HEK293 (cell line): ENCODE measurements around the gene SLC43A3.

ENCODE experiments used
- BCL11B ChIP-seq: fragments of 450-650 bp; formaldehyde crosslinking; IDR thresholded peaks from 2 replicates; pipeline ENCODE4 v1.5.1; 2016; ENCODE audit warnings: low read depth, missing biosample characterization, missing genetic modification characterization
- EGR2 ChIP-seq: fragments of 450-650 bp; formaldehyde crosslinking; IDR thresholded peaks from 2 replicates; pipeline ENCODE4 v1.5.1; 2016; ENCODE audit warnings: low read depth, missing biosample characterization, missing genetic modification characterization
- GFI1B ChIP-seq: fragments of 450-650 bp; formaldehyde crosslinking; IDR thresholded peaks from 2 replicates; pipeline ENCODE4 v1.5.1; 2016; ENCODE audit warnings: missing biosample characterization, missing genetic modification characterization
- GLIS1 ChIP-seq: fragments of 450-650 bp; formaldehyde crosslinking; IDR thresholded peaks from 2 replicates; pipeline ENCODE4 v1.5.1; 2016; ENCODE audit warnings: missing biosample characterization, missing genetic modification characterization
- HOXC10 ChIP-seq: sonication (generic); formaldehyde crosslinking; IDR thresholded peaks from 2 replicates; pipeline ENCODE4 v1.8.1; 2023; ENCODE audit warnings: mild to moderate bottlenecking, missing genetic modification reagents
- KLF8 ChIP-seq: fragments of 450-650 bp; formaldehyde crosslinking; IDR thresholded peaks from 2 replicates; pipeline ENCODE4 v1.5.1; 2016; ENCODE audit warnings: missing biosample characterization, missing genetic modification characterization
- MZF1 ChIP-seq: fragments of 450-650 bp; formaldehyde crosslinking; IDR thresholded peaks from 2 replicates; pipeline ENCODE4 v1.5.1; 2017; ENCODE audit warnings: missing biosample characterization, missing genetic modification characterization, borderline replicate concordance
- SP2 ChIP-seq: fragments of 450-650 bp; formaldehyde crosslinking; IDR thresholded peaks from 2 replicates; pipeline ENCODE4 v1.5.1; 2016; ENCODE audit warnings: missing biosample characterization, missing genetic modification characterization
- ZBTB8A ChIP-seq: fragments of 450-650 bp; formaldehyde crosslinking; IDR thresholded peaks from 2 replicates; pipeline ENCODE4 v1.5.1; 2016; ENCODE audit warnings: missing biosample characterization, missing genetic modification characterization
- ZEB2 ChIP-seq: fragments of 450-650 bp; formaldehyde crosslinking; IDR thresholded peaks from 2 replicates; pipeline ENCODE4 v1.5.1; 2016; ENCODE audit warnings: missing biosample characterization, missing genetic modification characterization
- ZIC2 ChIP-seq: fragments of 450-650 bp; formaldehyde crosslinking; IDR thresholded peaks from 2 replicates; pipeline ENCODE4 v1.5.1; 2016; ENCODE audit warnings: missing biosample characterization, missing genetic modification characterization
- ZNF174 ChIP-seq: fragments of 450-650 bp; formaldehyde crosslinking; IDR thresholded peaks from 2 replicates; pipeline ENCODE4 v1.5.0; 2017; ENCODE audit warnings: missing biosample characterization, mild to moderate bottlenecking, missing genetic modification characterization
- ZNF2 ChIP-seq: fragments of 450-650 bp; formaldehyde crosslinking; IDR thresholded peaks from 2 replicates; pipeline ENCODE4 v1.5.1; 2016; ENCODE audit warnings: missing biosample characterization, missing genetic modification characterization
- ZNF202 ChIP-seq: fragments of 450-650 bp; formaldehyde crosslinking; IDR thresholded peaks from 2 replicates; pipeline ENCODE4 v1.5.1; 2016; ENCODE audit warnings: missing biosample characterization, missing genetic modification characterization, borderline replicate concordance
- ZNF24 ChIP-seq: fragments of 450-650 bp; formaldehyde crosslinking; IDR thresholded peaks from 2 replicates; pipeline ENCODE4 v1.5.1; 2016; ENCODE audit warnings: missing biosample characterization, missing genetic modification characterization
- ZNF311 ChIP-seq: fragments of 450-650 bp; formaldehyde crosslinking; IDR thresholded peaks from 2 replicates; pipeline ENCODE4 v1.5.1; 2017; ENCODE audit warnings: missing biosample characterization, missing genetic modification characterization, borderline replicate concordance
- ZNF335 ChIP-seq: fragments of 450-650 bp; formaldehyde crosslinking; conservative IDR thresholded peaks from 2 replicates; pipeline ENCODE4 v1.5.1; 2016; ENCODE audit warnings: missing biosample characterization, missing genetic modification characterization
- ZNF37A ChIP-seq: fragments of 450-650 bp; IDR thresholded peaks from 2 replicates; pipeline ENCODE4 v1.5.1; 2018; ENCODE audit warnings: missing biosample characterization, missing genetic modification characterization
- ZNF391 ChIP-seq: fragments of 450-650 bp; formaldehyde crosslinking; IDR thresholded peaks from 2 replicates; pipeline ENCODE4 v1.5.1; 2016; ENCODE audit warnings: low read depth, missing biosample characterization, missing genetic modification characterization, borderline replicate concordance
- ZNF610 ChIP-seq: fragments of 450-650 bp; formaldehyde crosslinking; IDR thresholded peaks from 2 replicates; pipeline ENCODE4 v1.5.1; 2016; ENCODE audit warnings: missing biosample characterization, missing genetic modification characterization, borderline replicate concordance
- ZNF654 ChIP-seq: fragments of 450-650 bp; formaldehyde crosslinking; IDR thresholded peaks from 2 replicates; pipeline ENCODE4 v1.5.1; 2016; ENCODE audit warnings: low read depth, missing biosample characterization, missing genetic modification characterization
- TF ChIP-seq, protein P1 (sequence below): fragments of 450-650 bp; IDR thresholded peaks from 2 replicates; pipeline ENCODE4 v1.5.1; 2018; ENCODE audit warnings: missing biosample characterization, mild to moderate bottlenecking, missing genetic modification characterization
- TF ChIP-seq, protein P2 (sequence below): fragments of 450-650 bp; formaldehyde crosslinking; IDR thresholded peaks from 2 replicates; pipeline ENCODE4 v1.5.1; 2016; ENCODE audit warnings: missing biosample characterization, missing genetic modification characterization
- TF ChIP-seq, protein P3 (sequence below): fragments of 450-650 bp; formaldehyde crosslinking; IDR thresholded peaks from 2 replicates; pipeline ENCODE4 v1.5.1; 2017; ENCODE audit warnings: missing biosample characterization, missing genetic modification characterization
- TF ChIP-seq, protein P4 (sequence below): fragments of 450-650 bp; formaldehyde crosslinking; IDR thresholded peaks from 2 replicates; pipeline ENCODE4 v1.5.1; 2016; ENCODE audit warnings: missing biosample characterization, missing genetic modification characterization
- TF ChIP-seq, protein P5 (sequence below): IDR thresholded peaks from 2 replicates; pipeline ENCODE4 v1.6.1; 2011; ENCODE audit warnings: mild to moderate bottlenecking, low read depth, low read length, borderline replicate concordance
- TF ChIP-seq, protein P6 (sequence below): fragments of 450-650 bp; formaldehyde crosslinking; optimal IDR thresholded peaks from 2 replicates; pipeline ENCODE3; 2016; ENCODE audit warnings: missing biosample characterization, mild to moderate bottlenecking, missing genetic modification characterization
- TF ChIP-seq, protein P7 (sequence below): fragments of 450-650 bp; formaldehyde crosslinking; IDR thresholded peaks from 2 replicates; pipeline ENCODE4 v1.5.1; 2017; ENCODE audit warnings: missing biosample characterization, missing genetic modification characterization

Gene SLC43A3

DNA sequence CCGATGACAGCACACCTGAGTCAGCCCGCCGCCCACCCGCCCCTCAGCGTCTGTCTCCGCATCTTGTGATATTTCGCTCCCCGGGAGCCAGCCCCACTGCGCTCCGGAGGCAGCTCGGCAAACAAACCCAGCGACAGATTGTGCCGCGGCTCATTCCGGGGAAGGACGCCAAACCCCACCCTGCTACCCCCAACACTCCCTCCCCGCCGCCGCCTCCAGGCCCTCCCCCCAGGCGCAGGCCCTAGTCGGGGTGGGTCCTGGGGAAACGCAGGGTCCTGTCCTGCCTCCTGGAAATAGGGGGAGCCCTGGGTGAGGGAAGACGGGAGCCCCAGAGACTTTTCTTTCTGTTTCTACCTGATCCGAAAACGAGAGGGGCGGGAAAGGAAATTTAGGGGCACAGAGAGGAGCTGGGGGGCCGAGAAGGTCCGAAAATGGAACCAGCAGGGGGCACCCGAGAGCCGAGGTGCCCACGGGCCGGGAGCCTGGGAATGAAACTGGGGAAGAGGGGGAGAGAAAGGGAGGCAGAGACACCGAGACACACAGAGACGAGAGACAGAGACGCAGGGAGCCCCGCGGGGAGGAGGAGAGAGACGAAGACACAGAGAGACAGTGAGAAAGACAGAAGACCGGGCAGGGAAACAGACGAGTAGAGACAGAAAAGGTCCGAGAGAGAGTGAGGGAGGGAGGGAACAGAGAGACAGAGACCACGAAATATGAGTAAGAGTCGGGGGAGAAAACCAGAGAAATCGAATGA is 31.7 kb upstream of the SLC43A3 start (continued):
- no peak for TF ChIP-seq ZNF610
- TF ChIP-seq ZBTB8A (tag by site-specific recombination), result peak; percentile 42
- no peak for TF ChIP-seq ZNF37A (tag by site-specific recombination)
- TF ChIP-seq, protein P1, sequence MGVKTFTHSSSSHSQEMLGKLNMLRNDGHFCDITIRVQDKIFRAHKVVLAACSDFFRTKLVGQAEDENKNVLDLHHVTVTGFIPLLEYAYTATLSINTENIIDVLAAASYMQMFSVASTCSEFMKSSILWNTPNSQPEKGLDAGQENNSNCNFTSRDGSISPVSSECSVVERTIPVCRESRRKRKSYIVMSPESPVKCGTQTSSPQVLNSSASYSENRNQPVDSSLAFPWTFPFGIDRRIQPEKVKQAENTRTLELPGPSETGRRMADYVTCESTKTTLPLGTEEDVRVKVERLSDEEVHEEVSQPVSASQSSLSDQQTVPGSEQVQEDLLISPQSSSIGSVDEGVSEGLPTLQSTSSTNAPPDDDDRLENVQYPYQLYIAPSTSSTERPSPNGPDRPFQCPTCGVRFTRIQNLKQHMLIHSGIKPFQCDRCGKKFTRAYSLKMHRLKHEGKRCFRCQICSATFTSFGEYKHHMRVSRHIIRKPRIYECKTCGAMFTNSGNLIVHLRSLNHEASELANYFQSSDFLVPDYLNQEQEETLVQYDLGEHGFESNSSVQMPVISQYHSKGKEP (tag by site-specific recombination), result no peak
- TF ChIP-seq, protein P2, sequence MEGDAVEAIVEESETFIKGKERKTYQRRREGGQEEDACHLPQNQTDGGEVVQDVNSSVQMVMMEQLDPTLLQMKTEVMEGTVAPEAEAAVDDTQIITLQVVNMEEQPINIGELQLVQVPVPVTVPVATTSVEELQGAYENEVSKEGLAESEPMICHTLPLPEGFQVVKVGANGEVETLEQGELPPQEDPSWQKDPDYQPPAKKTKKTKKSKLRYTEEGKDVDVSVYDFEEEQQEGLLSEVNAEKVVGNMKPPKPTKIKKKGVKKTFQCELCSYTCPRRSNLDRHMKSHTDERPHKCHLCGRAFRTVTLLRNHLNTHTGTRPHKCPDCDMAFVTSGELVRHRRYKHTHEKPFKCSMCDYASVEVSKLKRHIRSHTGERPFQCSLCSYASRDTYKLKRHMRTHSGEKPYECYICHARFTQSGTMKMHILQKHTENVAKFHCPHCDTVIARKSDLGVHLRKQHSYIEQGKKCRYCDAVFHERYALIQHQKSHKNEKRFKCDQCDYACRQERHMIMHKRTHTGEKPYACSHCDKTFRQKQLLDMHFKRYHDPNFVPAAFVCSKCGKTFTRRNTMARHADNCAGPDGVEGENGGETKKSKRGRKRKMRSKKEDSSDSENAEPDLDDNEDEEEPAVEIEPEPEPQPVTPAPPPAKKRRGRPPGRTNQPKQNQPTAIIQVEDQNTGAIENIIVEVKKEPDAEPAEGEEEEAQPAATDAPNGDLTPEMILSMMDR (tag by site-specific recombination), result peak; percentile 80
- TF ChIP-seq ZNF174 (tag by site-specific recombination), result no peak
- peak; percentile 32; the same call in 1 of the 2 replicates for TF ChIP-seq ZNF2 (tag by site-specific recombination)
- peak; percentile 79 for TF ChIP-seq GLIS1 (tag by site-specific recombination)
- TF ChIP-seq, protein P3, sequence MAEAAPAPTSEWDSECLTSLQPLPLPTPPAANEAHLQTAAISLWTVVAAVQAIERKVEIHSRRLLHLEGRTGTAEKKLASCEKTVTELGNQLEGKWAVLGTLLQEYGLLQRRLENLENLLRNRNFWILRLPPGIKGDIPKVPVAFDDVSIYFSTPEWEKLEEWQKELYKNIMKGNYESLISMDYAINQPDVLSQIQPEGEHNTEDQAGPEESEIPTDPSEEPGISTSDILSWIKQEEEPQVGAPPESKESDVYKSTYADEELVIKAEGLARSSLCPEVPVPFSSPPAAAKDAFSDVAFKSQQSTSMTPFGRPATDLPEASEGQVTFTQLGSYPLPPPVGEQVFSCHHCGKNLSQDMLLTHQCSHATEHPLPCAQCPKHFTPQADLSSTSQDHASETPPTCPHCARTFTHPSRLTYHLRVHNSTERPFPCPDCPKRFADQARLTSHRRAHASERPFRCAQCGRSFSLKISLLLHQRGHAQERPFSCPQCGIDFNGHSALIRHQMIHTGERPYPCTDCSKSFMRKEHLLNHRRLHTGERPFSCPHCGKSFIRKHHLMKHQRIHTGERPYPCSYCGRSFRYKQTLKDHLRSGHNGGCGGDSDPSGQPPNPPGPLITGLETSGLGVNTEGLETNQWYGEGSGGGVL, result peak; percentile 82
- 0 out of 2 replicates have a peak, but pooled peaks have one; percentile 22 for TF ChIP-seq ZNF24
- 0 out of 2 replicates have a peak, but pooled peaks have one; percentile 29 for TF ChIP-seq EGR2
- TF ChIP-seq MZF1 (tag by site-specific recombination), result peak; percentile 52; the same call in 1 of the 2 replicates
- peak; percentile 32; the same call in 1 of the 2 replicates for TF ChIP-seq ZIC2 (tag by site-specific recombination)
- peak; percentile 46; the same call in 1 of the 2 replicates for TF ChIP-seq ZEB2 (tag by site-specific recombination)
- TF ChIP-seq ZNF391 (tag by site-specific recombination), result peak; percentile 36; the same call in 1 of the 2 replicates
- TF ChIP-seq BCL11B (tag by site-specific recombination), result 0 out of 2 replicates have a peak, but pooled peaks have one; percentile 51
- no peak for TF ChIP-seq ZNF311 (tag by site-specific recombination)
- TF ChIP-seq, protein P4, sequence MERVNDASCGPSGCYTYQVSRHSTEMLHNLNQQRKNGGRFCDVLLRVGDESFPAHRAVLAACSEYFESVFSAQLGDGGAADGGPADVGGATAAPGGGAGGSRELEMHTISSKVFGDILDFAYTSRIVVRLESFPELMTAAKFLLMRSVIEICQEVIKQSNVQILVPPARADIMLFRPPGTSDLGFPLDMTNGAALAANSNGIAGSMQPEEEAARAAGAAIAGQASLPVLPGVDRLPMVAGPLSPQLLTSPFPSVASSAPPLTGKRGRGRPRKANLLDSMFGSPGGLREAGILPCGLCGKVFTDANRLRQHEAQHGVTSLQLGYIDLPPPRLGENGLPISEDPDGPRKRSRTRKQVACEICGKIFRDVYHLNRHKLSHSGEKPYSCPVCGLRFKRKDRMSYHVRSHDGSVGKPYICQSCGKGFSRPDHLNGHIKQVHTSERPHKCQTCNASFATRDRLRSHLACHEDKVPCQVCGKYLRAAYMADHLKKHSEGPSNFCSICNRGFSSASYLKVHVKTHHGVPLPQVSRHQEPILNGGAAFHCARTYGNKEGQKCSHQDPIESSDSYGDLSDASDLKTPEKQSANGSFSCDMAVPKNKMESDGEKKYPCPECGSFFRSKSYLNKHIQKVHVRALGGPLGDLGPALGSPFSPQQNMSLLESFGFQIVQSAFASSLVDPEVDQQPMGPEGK (tag by site-specific recombination), result peak; percentile 88
- no peak for TF ChIP-seq GFI1B (tag by site-specific recombination)
- peak; percentile 94 for TF ChIP-seq ZNF202
- peak; percentile 62 for TF ChIP-seq SP2 (tag by site-specific recombination)
- peak; percentile 51 for TF ChIP-seq ZNF654
- TF ChIP-seq, protein P5, sequence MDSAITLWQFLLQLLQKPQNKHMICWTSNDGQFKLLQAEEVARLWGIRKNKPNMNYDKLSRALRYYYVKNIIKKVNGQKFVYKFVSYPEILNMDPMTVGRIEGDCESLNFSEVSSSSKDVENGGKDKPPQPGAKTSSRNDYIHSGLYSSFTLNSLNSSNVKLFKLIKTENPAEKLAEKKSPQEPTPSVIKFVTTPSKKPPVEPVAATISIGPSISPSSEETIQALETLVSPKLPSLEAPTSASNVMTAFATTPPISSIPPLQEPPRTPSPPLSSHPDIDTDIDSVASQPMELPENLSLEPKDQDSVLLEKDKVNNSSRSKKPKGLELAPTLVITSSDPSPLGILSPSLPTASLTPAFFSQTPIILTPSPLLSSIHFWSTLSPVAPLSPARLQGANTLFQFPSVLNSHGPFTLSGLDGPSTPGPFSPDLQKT, result no peak
- no peak for TF ChIP-seq HOXC10 (CRISPR knock-in tag)
- TF ChIP-seq KLF8 (tag by site-specific recombination), result peak; percentile 43; the same call in 1 of the 2 replicates
- TF ChIP-seq, protein P6, sequence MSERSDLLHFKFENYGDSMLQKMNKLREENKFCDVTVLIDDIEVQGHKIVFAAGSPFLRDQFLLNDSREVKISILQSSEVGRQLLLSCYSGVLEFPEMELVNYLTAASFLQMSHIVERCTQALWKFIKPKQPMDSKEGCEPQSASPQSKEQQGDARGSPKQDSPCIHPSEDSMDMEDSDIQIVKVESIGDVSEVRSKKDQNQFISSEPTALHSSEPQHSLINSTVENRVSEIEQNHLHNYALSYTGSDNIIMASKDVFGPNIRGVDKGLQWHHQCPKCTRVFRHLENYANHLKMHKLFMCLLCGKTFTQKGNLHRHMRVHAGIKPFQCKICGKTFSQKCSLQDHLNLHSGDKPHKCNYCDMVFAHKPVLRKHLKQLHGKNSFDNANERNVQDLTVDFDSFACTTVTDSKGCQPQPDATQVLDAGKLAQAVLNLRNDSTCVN (tag by site-specific recombination), result peak; percentile 20
- TF ChIP-seq, protein P7, sequence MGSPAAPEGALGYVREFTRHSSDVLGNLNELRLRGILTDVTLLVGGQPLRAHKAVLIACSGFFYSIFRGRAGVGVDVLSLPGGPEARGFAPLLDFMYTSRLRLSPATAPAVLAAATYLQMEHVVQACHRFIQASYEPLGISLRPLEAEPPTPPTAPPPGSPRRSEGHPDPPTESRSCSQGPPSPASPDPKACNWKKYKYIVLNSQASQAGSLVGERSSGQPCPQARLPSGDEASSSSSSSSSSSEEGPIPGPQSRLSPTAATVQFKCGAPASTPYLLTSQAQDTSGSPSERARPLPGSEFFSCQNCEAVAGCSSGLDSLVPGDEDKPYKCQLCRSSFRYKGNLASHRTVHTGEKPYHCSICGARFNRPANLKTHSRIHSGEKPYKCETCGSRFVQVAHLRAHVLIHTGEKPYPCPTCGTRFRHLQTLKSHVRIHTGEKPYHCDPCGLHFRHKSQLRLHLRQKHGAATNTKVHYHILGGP (tag by site-specific recombination), result no peak
- TF ChIP-seq ZNF335 (tag by site-specific recombination), result peak; percentile 73
